H9 (cell line): ENCODE results near the gene MAPT. TPM values are rescaled to one million over a fixed set of nuclear protein-coding genes. Genes with fewer than 3 reads are reported as not detected.

Experiments
- DNase-seq: peaks from one replicate; pipeline ENCODE4 v3.0.0-alpha.2; 2017
- H2AFZ ChIP-seq: one replicate; pipeline ENCODE4 v1.6.1; 2013; ENCODE audit warnings: mild to moderate bottlenecking, low read length, control low read depth, moderate library complexity
- H2AK5ac ChIP-seq: 2 replicates; pipeline ENCODE4 v1.6.1; 2013; ENCODE audit warnings: low read length, control low read depth, mixed read lengths; ENCODE audit not compliant: insufficient read length
- H2BK120ac ChIP-seq: one replicate; pipeline ENCODE4 v1.6.1; 2013; ENCODE audit warnings: low read depth, mild to moderate bottlenecking, low read length, control low read depth, inconsistent platforms; ENCODE audit not compliant: poor library complexity, severe bottlenecking
- H2BK12ac ChIP-seq: 2 replicates; pipeline ENCODE4 v1.6.1; 2013; ENCODE audit warnings: low read length, control low read depth, mixed read lengths, low read depth; ENCODE audit not compliant: insufficient read length
- H2BK15ac ChIP-seq: 2 replicates; pipeline ENCODE4 v1.6.1; 2013; ENCODE audit warnings: low read depth, low read length, control low read depth
- H2BK20ac ChIP-seq: one replicate; pipeline ENCODE4 v1.6.1; 2013; ENCODE audit warnings: low read depth, mild to moderate bottlenecking, low read length, control low read depth, inconsistent platforms; ENCODE audit not compliant: poor library complexity, severe bottlenecking
- H2BK5ac ChIP-seq: 2 replicates; pipeline ENCODE4 v1.6.1; 2013; ENCODE audit warnings: low read length, control low read depth, mixed read lengths; ENCODE audit not compliant: insufficient read length
- H3K14ac ChIP-seq: 2 replicates; pipeline ENCODE4 v1.6.1; 2013; ENCODE audit warnings: low read length, control low read depth; ENCODE audit not compliant: insufficient read depth
- H3K18ac ChIP-seq: 2 replicates; pipeline ENCODE4 v1.6.1; 2013; ENCODE audit warnings: low read depth, mild to moderate bottlenecking, mixed read lengths, low read length, control low read depth; ENCODE audit not compliant: insufficient read length
- H3K23ac ChIP-seq: 2 replicates; pipeline ENCODE4 v1.6.1; 2013; ENCODE audit warnings: low read length, control low read depth, mixed read lengths, low read depth; ENCODE audit not compliant: insufficient read length
- H3K23me2 ChIP-seq: 2 replicates; pipeline ENCODE4 v1.6.1; 2013; ENCODE audit warnings: low read depth, mild to moderate bottlenecking, mixed read lengths, low read length, control low read depth; ENCODE audit not compliant: insufficient read length, poor library complexity, severe bottlenecking
- H3K27ac ChIP-seq: 2 replicates; pipeline ENCODE4 v1.5.1; 2013; ENCODE audit warnings: low read length, control low read depth, mixed read lengths, low read depth; ENCODE audit not compliant: insufficient read length
- H3K27me3 ChIP-seq: 2 replicates; pipeline ENCODE4 v1.6.1; 2013; ENCODE audit warnings: low read length, control low read depth, inconsistent platforms; ENCODE audit not compliant: insufficient read depth
- H3K4ac ChIP-seq: 2 replicates; pipeline ENCODE4 v1.6.1; 2013; ENCODE audit warnings: low read depth, mild to moderate bottlenecking, control low read depth, inconsistent platforms, low read length, moderate library complexity
- H3K4me1 ChIP-seq: 2 replicates; pipeline ENCODE4 v1.6.1; 2013; ENCODE audit warnings: low read length, control low read depth, inconsistent platforms; ENCODE audit not compliant: insufficient read depth
- H3K4me2 ChIP-seq: 2 replicates; pipeline ENCODE4 v1.6.1; 2013; ENCODE audit warnings: low read length, control low read depth, mixed read lengths; ENCODE audit not compliant: insufficient read length, insufficient read depth
- H3K56ac ChIP-seq: 2 replicates; pipeline ENCODE4 v1.6.1; 2013; ENCODE audit warnings: low read depth, mild to moderate bottlenecking, mixed read lengths, low read length, control low read depth; ENCODE audit not compliant: insufficient read length
- H3K79me1 ChIP-seq: 2 replicates; pipeline ENCODE4 v1.6.1; 2013; ENCODE audit warnings: low read depth, mild to moderate bottlenecking, moderate library complexity, low read length, control low read depth, inconsistent platforms; ENCODE audit not compliant: insufficient read depth, poor library complexity, severe bottlenecking
- H3K79me2 ChIP-seq: 2 replicates; pipeline ENCODE4 v1.6.1; 2013; ENCODE audit warnings: low read length, control low read depth, inconsistent platforms; ENCODE audit not compliant: insufficient read depth
- H3K9ac ChIP-seq: 2 replicates; pipeline ENCODE4 v1.6.1; 2013; ENCODE audit warnings: low read length, control low read depth, mixed read lengths; ENCODE audit not compliant: insufficient read length; ENCODE audit errors: extremely low read depth
- H3K9me3 ChIP-seq: one replicate; pipeline ENCODE4 v1.6.1; 2013; ENCODE audit warnings: low read depth, low read length, inconsistent platforms; ENCODE audit not compliant: control insufficient read depth
- H3T11ph ChIP-seq: one replicate; pipeline ENCODE4 v1.6.1; 2013; ENCODE audit warnings: mild to moderate bottlenecking, low read length, control low read depth, inconsistent platforms
- H4K20me1 ChIP-seq: one replicate; pipeline ENCODE4 v1.6.1; 2013; ENCODE audit not compliant: control insufficient read depth, insufficient read length, insufficient read depth
- H4K5ac ChIP-seq: 2 replicates; pipeline ENCODE4 v1.6.1; 2013; ENCODE audit warnings: low read depth, mild to moderate bottlenecking, mixed read lengths, low read length, control low read depth; ENCODE audit not compliant: insufficient read length
- H4K8ac ChIP-seq: replicated peaks from 2 replicates; pipeline ENCODE4 v1.6.1; 2013; ENCODE audit warnings: low read length, control low read depth, mixed read lengths, low read depth; ENCODE audit not compliant: insufficient read length
- H4K91ac ChIP-seq: 2 replicates; pipeline ENCODE4 v1.6.1; 2013; ENCODE audit warnings: low read depth, mild to moderate bottlenecking, moderate library complexity, mixed read lengths, low read length, control low read depth; ENCODE audit not compliant: insufficient read length
- H3K27ac Mint-ChIP-seq, 3 experiments: 2 replicates in 2 of 3; 3 replicates in 1 of 3; pipeline ENCODE4 v1.8.0; 2020 to 2021; ENCODE audit warnings: mixed read lengths in 3 of 3, mild to moderate bottlenecking in 1 of 3, moderate library complexity in 1 of 3
- H3K27me3 Mint-ChIP-seq: 2 replicates; pipeline ENCODE4 v1.8.0; 2021; ENCODE audit warnings: low read depth, mild to moderate bottlenecking, moderate library complexity, mixed read lengths
- H3K36me3 Mint-ChIP-seq, 3 experiments: 2 replicates in 2 of 3; 3 replicates in 1 of 3; pipeline ENCODE4 v1.8.0; 2020 to 2021; ENCODE audit warnings: low read depth in 3 of 3, mixed read lengths in 3 of 3; ENCODE audit not compliant: insufficient read depth in 1 of 3
- H3K4me1 Mint-ChIP-seq, 2 experiments: 2 replicates each; pipeline ENCODE4 v1.8.0; 2020; ENCODE audit warnings: mixed read lengths in 2 of 2
- H3K4me3 Mint-ChIP-seq, 2 experiments: 2 replicates in 1 of 2; 3 replicates in 1 of 2; pipeline ENCODE4 v1.8.0; 2020 to 2021; ENCODE audit warnings: mild to moderate bottlenecking in 2 of 2, mixed read lengths in 2 of 2, moderate library complexity in 1 of 2
- H3K9me3 Mint-ChIP-seq, 2 experiments: 2 replicates in 1 of 2; 3 replicates in 1 of 2; pipeline ENCODE4 v1.8.0; 2020; ENCODE audit warnings: mild to moderate bottlenecking in 2 of 2, mixed read lengths in 2 of 2, moderate library complexity in 1 of 2
- WGBS: extraction: QIAGEN DNeasy Blood & Tissue Kit; methylation state at CpG from one replicate; pipeline ENCODE4 v1.1.7; 2013; ENCODE audit warnings: missing lambda C conversion rate, low lambda C conversion rate, mixed read lengths; ENCODE audit not compliant: insufficient read length; ENCODE audit errors: extremely low coverage; 5-methylcytosine and 5-hydroxymethylcytosine counted together
- total RNA-seq: library from RNA; stranded (reverse); gene quantifications from 2 replicates; pipeline ENCODE4 v1.2.1, GENCODE V29; 2021
- TF ChIP-seq, protein P1 (sequence below): fragments of 200-600 bp; sonication (generic); conservative IDR thresholded peaks from 3 replicates; pipeline ENCODE4 v1.8.0; 2021; ENCODE audit warnings: antibody characterized with exemption, mild to moderate bottlenecking

Gene MAPT
- total RNA-seq, 1 experiment from 2014 or later: 1.6 TPM

DNA sequence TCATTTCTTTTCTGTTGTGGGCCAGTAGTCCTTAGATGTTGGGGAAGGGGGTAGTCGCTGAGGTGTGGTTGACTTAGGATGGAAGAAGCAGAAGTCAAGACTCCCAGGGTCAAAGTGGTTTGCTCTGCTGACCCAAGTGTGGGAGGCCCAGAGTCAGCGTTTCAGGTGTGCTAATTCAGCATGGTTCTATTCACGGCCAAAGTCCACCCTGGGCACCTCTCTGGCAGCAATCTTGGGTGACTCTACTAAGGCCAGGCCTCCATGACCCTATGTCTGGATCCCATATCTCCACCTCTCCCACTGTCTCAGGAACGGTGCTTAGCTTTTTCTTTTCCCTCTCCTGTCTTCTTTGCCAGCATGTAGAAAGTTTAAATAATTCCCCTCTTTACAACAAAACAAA lies 32.9 kb downstream of the MAPT start:
- Histone ChIP-seq H3K23me2 (no peaks in the 10 kb centered on the region), H4K8ac (no peak overlapping the region), H2AK5ac (no peak overlapping the region), H3K27ac (no peak overlapping the region), H4K91ac (no peak overlapping the region), H3T11ph (no peak overlapping the region), H3K9ac (no peak overlapping the region), H3K56ac (no peak overlapping the region), H4K5ac (no peak overlapping the region), H3K79me2 (no peaks in the 10 kb centered on the region), H3K27me3 (no peaks in the 10 kb centered on the region), H3K9me3 (peaks cover 4% of the 10 kb centered on the region), H2AFZ (no peak overlapping the region), H3K18ac (no peak overlapping the region), H2BK12ac (no peak overlapping the region), H3K4ac (no peak overlapping the region), H2BK15ac (no peak overlapping the region), H3K79me1 (no peaks in the 10 kb centered on the region), H4K20me1 (no peaks in the 10 kb centered on the region), H2BK120ac (no peak overlapping the region), H2BK5ac (no peak overlapping the region), H2BK20ac (no peak overlapping the region), H3K14ac (no peak overlapping the region), H3K23ac (no peak overlapping the region), H3K4me1 (peaks cover 3% of the 10 kb centered on the region; the same call in 1 of the 2 replicates), H3K4me2 (no peak overlapping the region)
- no CpG with 5 or more reads among the region's 4 CpGs for WGBS
- H3K4me1 Mint-ChIP-seq: peaks cover 11 to 12% of the 10 kb centered on the region in 2 experiments; a peak in 3 of 4 replicates
- TF ChIP-seq, protein P1, sequence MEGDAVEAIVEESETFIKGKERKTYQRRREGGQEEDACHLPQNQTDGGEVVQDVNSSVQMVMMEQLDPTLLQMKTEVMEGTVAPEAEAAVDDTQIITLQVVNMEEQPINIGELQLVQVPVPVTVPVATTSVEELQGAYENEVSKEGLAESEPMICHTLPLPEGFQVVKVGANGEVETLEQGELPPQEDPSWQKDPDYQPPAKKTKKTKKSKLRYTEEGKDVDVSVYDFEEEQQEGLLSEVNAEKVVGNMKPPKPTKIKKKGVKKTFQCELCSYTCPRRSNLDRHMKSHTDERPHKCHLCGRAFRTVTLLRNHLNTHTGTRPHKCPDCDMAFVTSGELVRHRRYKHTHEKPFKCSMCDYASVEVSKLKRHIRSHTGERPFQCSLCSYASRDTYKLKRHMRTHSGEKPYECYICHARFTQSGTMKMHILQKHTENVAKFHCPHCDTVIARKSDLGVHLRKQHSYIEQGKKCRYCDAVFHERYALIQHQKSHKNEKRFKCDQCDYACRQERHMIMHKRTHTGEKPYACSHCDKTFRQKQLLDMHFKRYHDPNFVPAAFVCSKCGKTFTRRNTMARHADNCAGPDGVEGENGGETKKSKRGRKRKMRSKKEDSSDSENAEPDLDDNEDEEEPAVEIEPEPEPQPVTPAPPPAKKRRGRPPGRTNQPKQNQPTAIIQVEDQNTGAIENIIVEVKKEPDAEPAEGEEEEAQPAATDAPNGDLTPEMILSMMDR: no peak
- no peak overlapping the region for H3K27ac Mint-ChIP-seq
- no peaks in the 10 kb centered on the region for H3K9me3 Mint-ChIP-seq
- H3K27me3 Mint-ChIP-seq: no peaks in the 10 kb centered on the region; the same call in 1 of the 2 replicates
- no peak for DNase-seq
- no peaks in the 10 kb centered on the region for H3K36me3 Mint-ChIP-seq
- no peak overlapping the region for H3K4me3 Mint-ChIP-seq
